RWPE1 (cell line): ENCODE data around the gene EXD1.
A peak's percentile ranks its signal among the peaks of the same experiment; 100 is the strongest.

ENCODE experiments used
- CTCF ChIA-PET: fragments of 350-600 bp; sonication (Branson Sonifier 250); formaldehyde crosslinking; extraction: SDS; loops from one replicate; lab custom pipeline; 2021; lab: Yijun Ruan, JAX
- POLR2A ChIA-PET: fragments of 400-600 bp; formaldehyde crosslinking; extraction: SDS; loops from one replicate; lab custom pipeline; 2020; ENCODE audit warnings: antibody characterized with exemption; ENCODE audit not compliant: low non-redundant PET; lab: Yijun Ruan, JAX
- DNase-seq: peaks from one replicate; pipeline ENCODE4 v3.0.0; 2012; ENCODE audit warnings: low spot score
- H3K27ac ChIP-seq: fragments of 450-650 bp; 2 replicates; pipeline ENCODE4 v1.5.1; 2017
- CTCF ChIP-seq: fragments of 450-650 bp; conservative IDR thresholded peaks from 2 replicates; pipeline ENCODE4 v1.5.1; 2017; ENCODE audit warnings: low read depth, mild to moderate bottlenecking

The EXD1 gene

GRCh38 chr15:41231422-41232226 is 1.1 kb upstream of the EXD1 start:
- peak overlapping the region; percentile 88 for H3K27ac ChIP-seq
- DNase-seq = no peak
- ChIA-PET CTCF (interaction anchor here (0.6 to 2.0 kb wide), 5 partner anchors 19 to 1856 kb away, joined by 3 to 5 read pairs (median 3); partner anchors contain the start of genes NUSAP1 and OIP5), POLR2A (interaction anchor here (0.6 kb wide), 1 partner anchor 48 kb away, joined by 5 read pairs; no protein-coding TSS in a partner anchor)
- TF ChIP-seq CTCF = no peak

GRCh38 chr15:41230345-41230649 is 260 bp downstream of the EXD1 start:
- peak overlapping the region; percentile 88 for H3K27ac ChIP-seq
- CTCF ChIA-PET = interaction anchor here (0.7 to 2.0 kb wide), 8 partner anchors 12 to 326 kb away, joined by 3 to 8 read pairs (median 4); partner anchors contain the start of genes NUSAP1 and OIP5
- POLR2A ChIA-PET = no interaction called here
- TF ChIP-seq CTCF = no peak
- DNase-seq = no peak

- no peak for TF ChIP-seq CTCF
- ChIA-PET CTCF (interaction anchor here (0.6 kb wide), 1 partner anchor 40 kb away, joined by 3 read pairs; no protein-coding TSS in a partner anchor), POLR2A (no interaction called here)
- H3K27ac ChIP-seq = no peak overlapping the region
- no peak for DNase-seq
Measured at GRCh38 chr15:41219381-41219780, 11.2 kb downstream of the EXD1 start.

GRCh38 chr15:41218851-41219250 is 11.7 kb downstream of the EXD1 start:
- POLR2A ChIA-PET = no interaction called here
- no peak overlapping the region for H3K27ac ChIP-seq
- CTCF ChIA-PET = interaction anchor here (0.6 to 0.8 kb wide), 2 partner anchors 11 to 176 kb away, joined by 3 to 4 read pairs; no protein-coding TSS in a partner anchor
- no peak for DNase-seq
- no peak for TF ChIP-seq CTCF

GRCh38 chr15:41215708-41216107 is 14.8 kb downstream of the EXD1 start:
- TF ChIP-seq CTCF = no peak
- H3K27ac ChIP-seq = no peak overlapping the region
- DNase-seq = no peak
- POLR2A ChIA-PET = no interaction called here
- CTCF ChIA-PET = interaction anchor here (0.6 kb wide), 2 partner anchors 449 to 476 kb away, joined by 3 read pairs; no protein-coding TSS in a partner anchor

- ChIA-PET POLR2A (interaction anchor here (0.6 to 1.2 kb wide), 5 partner anchors 14 to 104 kb away, joined by 3 to 16 read pairs (median 5); partner anchors contain the start of gene INO80), CTCF (interaction anchor here (0.6 to 1.1 kb wide), 5 partner anchors 20 to 66 kb away, joined by 3 to 6 read pairs (median 4); partner anchors contain the start of genes CHP1 and EXD1)
- DNase-seq = peak; percentile 62
- peak overlapping the region; percentile 86 for H3K27ac ChIP-seq
- no peak for TF ChIP-seq CTCF
Measured at GRCh38 chr15:41207687-41208448, 22.7 kb downstream of the EXD1 start.
